GM12878 (cell line): ENCODE results near the gene CBLN1. TPM values are rescaled to one million over a fixed set of nuclear protein-coding genes. Genes with fewer than 3 reads are reported as not detected.

Source experiments
- ATAC-seq: fragments of 200-7000 bp; cut with Tn5 transposase; 3 replicates; pipeline ENCODE4 v1.9.1; 2020; ENCODE audit warnings: mild to moderate bottlenecking, moderate library complexity
- BruUV-seq: library from RNA; stranded (reverse); fragments of 400-500 nt; replicated peaks from 2 replicates; lab custom pipeline; 2021; lab: Mats Ljungman, UMichigan
- CTCF ChIA-PET: fragments of 300-600 bp; sonication (Branson Sonifier 250); formaldehyde crosslinking; extraction: SDS; loops from one replicate; lab custom pipeline; 2021; ENCODE audit warnings: inconsistent platforms; lab: Yijun Ruan, JAX
- POLR2A ChIA-PET: fragments of 350-600 bp; formaldehyde crosslinking; extraction: SDS; loops from one replicate; lab custom pipeline; 2021; ENCODE audit warnings: inconsistent platforms; lab: Charles Lee
- RAD21 ChIA-PET: fragments of 300-600 bp; sonication (Branson Sonifier 250); formaldehyde crosslinking; loops from one replicate; lab custom pipeline; 2023; ENCODE audit warnings: antibody characterized with exemption; ENCODE audit not compliant: unreplicated experiment; lab: Charles Lee
- SMC1A ChIA-PET: fragments of 300-600 bp; sonication (Branson Sonifier 250); formaldehyde crosslinking; loops from one replicate; lab custom pipeline; 2023; ENCODE audit not compliant: unreplicated experiment, uncharacterized antibody; lab: Charles Lee
- DNase-seq: peaks from one replicate; pipeline ENCODE4 v3.0.0-alpha.2; 2011; ENCODE audit warnings: low read depth, low spot score
- FAIRE-seq: peaks from 3 replicates; lab custom pipeline; 2011; peaks lifted over from hg19 to GRCh38; lab: Jason Lieb, UNC
- H2AFZ ChIP-seq: 2 replicates; pipeline ENCODE4 v1.6.0; 2011; ENCODE audit warnings: low read depth, low read length, control low read depth; ENCODE audit not compliant: control insufficient read depth
- H3K27ac ChIP-seq: 2 replicates; pipeline ENCODE4 v1.5.1; 2011; ENCODE audit warnings: control low read depth; ENCODE audit not compliant: control insufficient read depth, insufficient read depth
- H3K27me3 ChIP-seq, 2 experiments: replicated peaks in 1 of 2; 2 replicates each; pipeline versions ENCODE4 v1.6.0 to v1.6.1; 2011; ENCODE audit warnings: low read length in 1 of 2; ENCODE audit not compliant: control insufficient read depth in 2 of 2, insufficient read depth in 2 of 2
- H3K36me3 ChIP-seq, 2 experiments: 2 replicates each; pipeline ENCODE4 v1.5.1; 2011; ENCODE audit warnings: low read length in 1 of 2; ENCODE audit not compliant: control insufficient read depth in 2 of 2, insufficient read depth in 2 of 2
- H3K4me1 ChIP-seq: 2 replicates; pipeline ENCODE4 v1.6.1; 2011; ENCODE audit warnings: mild to moderate bottlenecking, low read length, moderate library complexity, mixed read lengths; ENCODE audit not compliant: control insufficient read depth, insufficient read depth
- H3K4me2 ChIP-seq: 2 replicates; pipeline ENCODE4 v1.6.0; 2011; ENCODE audit warnings: control low read depth; ENCODE audit not compliant: control insufficient read depth, insufficient read depth
- H3K4me3 ChIP-seq: fragments of 200-600 bp; sonication (generic); 2 replicates; pipeline ENCODE4 v1.5.1; 2016
- H3K79me2 ChIP-seq: 2 replicates; pipeline ENCODE4 v1.6.0; 2011; ENCODE audit warnings: low read length; ENCODE audit not compliant: control insufficient read depth, insufficient read depth
- H3K9ac ChIP-seq: 2 replicates; pipeline ENCODE4 v1.8.0; 2011; ENCODE audit warnings: low read length, control low read depth, mixed read lengths; ENCODE audit not compliant: control insufficient read depth, insufficient read depth
- H3K9me3 ChIP-seq: replicated peaks from 3 replicates; pipeline ENCODE4 v1.5.1; 2011; ENCODE audit warnings: mild to moderate bottlenecking, low read length; ENCODE audit not compliant: control insufficient read depth, insufficient read depth
- H4K20me1 ChIP-seq: 2 replicates; pipeline ENCODE4 v1.6.0; 2011; ENCODE audit not compliant: control insufficient read depth, insufficient read depth
- DPF2 ChIP-seq: fragments of 450-650 bp; IDR thresholded peaks from 2 replicates; pipeline ENCODE4 v1.6.1; 2017; ENCODE audit warnings: mild to moderate bottlenecking
- NR2C1 ChIP-seq: fragments of 450-650 bp; IDR thresholded peaks from 2 replicates; pipeline ENCODE4 v1.6.1; 2017; ENCODE audit warnings: antibody characterized with exemption, mild to moderate bottlenecking, moderate library complexity
- NR2C2 ChIP-seq: IDR thresholded peaks from 2 replicates; pipeline ENCODE4 v1.6.1; 2011; ENCODE audit warnings: borderline replicate concordance, low read depth; ENCODE audit not compliant: control insufficient read depth, insufficient read length
- POLR2AphosphoS2 ChIP-seq: IDR thresholded peaks from 2 replicates; pipeline ENCODE4 v1.6.1; 2011; ENCODE audit warnings: low read depth, mild to moderate bottlenecking, low read length, improper control_type of control experiment, moderate library complexity
- ZBTB4 ChIP-seq: fragments of 450-650 bp; formaldehyde crosslinking; IDR thresholded peaks from 2 replicates; pipeline ENCODE4 v1.4.0; 2022; ENCODE audit warnings: mild to moderate bottlenecking, moderate library complexity
- ZNF622 ChIP-seq: fragments of 450-650 bp; IDR thresholded peaks from 2 replicates; pipeline ENCODE4 v1.6.1; 2017; ENCODE audit warnings: mild to moderate bottlenecking, inconsistent platforms
- ZSCAN29 ChIP-seq: fragments of 450-650 bp; IDR thresholded peaks from 2 replicates; pipeline ENCODE4 v1.6.1; 2017; ENCODE audit warnings: mild to moderate bottlenecking, moderate library complexity
- WGBS: methylation state at CpG from one replicate; pipeline ENCODE4 v1.1.6; 2016; ENCODE audit warnings: low lambda C conversion rate; ENCODE audit not compliant: insufficient replicate concordance, insufficient coverage; ENCODE audit errors: missing lambda C conversion rate; 5-methylcytosine and 5-hydroxymethylcytosine counted together
- in situ Hi-C: fragments of 300-500 bp; cut with MboI; formaldehyde crosslinking; loops from 9 replicates; pipeline ENCODE4 v1.14.3; 2018; ENCODE audit warnings: mixed read lengths
- intact Hi-C: fragments of 100-400 bp; cut with micrococcal nuclease; formaldehyde crosslinking; loops from one replicate; pipeline ENCODE4 v1.14.2; 2022; ENCODE audit not compliant: unreplicated experiment
- polyA plus RNA-seq, 11 experiments: library from polyadenylated mRNA; depleted of rRNA in 4 of 11; unstranded in 6 of 11; stranded (reverse) in 5 of 11; fragments of >200 nt; fragmentation: Nextera tagmentation in 4 of 11; fragmentation: Illumina TruSeq in 1 of 11; extraction: Ambion mirVana in 4 of 11; extraction: Trizol in 1 of 11; gene quantifications; 1 replicate in 1 of 11; 2 replicates in 10 of 11; pipeline versions ENCODE4 v1.2.1 to v1.2.3, GENCODE V29; 2011 to 2016; ENCODE audit warnings: inconsistent platforms in 2 of 11, missing spikeins in 2 of 11, low read depth in 1 of 11
- total RNA-seq, 4 experiments: library from RNA; depleted of rRNA in 3 of 4; stranded (reverse); fragments of >200 nt in 3 of 4; fragmentation: Illumina TruSeq in 1 of 4; extraction: Trizol in 1 of 4; gene quantifications; 2 replicates each; pipeline versions ENCODE4 v1.2.1 to v1.2.3, GENCODE V29; 2013 to 2021
- TF ChIP-seq, protein P1 (sequence below): IDR thresholded peaks from 2 replicates; pipeline ENCODE4 v1.6.1; 2012; ENCODE audit warnings: low read depth, low read length, improper control_type of control experiment

The CBLN1 gene
- total and polyA plus RNA-seq, 10 of the 15 experiments (the other 5 are each of a cell fraction or from before 2014, with no cell fraction given), result not detected

DNA sequence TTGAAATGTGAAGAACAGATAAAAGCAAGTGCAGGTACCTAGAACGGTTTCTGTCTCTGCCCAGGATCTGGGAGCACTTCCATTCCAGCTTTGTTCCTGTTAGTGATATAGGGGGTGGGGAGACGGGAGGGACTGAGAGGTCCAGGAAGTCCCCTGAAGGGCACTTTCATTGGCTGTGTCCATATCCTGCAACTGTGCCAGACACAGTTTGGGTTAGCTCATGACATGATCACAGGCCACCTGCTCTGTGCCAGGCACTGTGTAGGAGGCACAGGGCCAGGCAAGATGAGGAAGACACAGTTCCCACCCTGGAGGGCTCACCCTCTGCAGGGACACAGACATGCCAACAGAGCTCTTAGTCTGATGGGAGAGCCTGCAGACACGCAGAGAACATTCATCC is 7.9 kb downstream of the CBLN1 start:
- no TSS peak for BruUV-seq
- H3K4me1 ChIP-seq, result no peaks in the 10 kb centered on the region
- ATAC-seq, result no peak
- H3K27me3 ChIP-seq, result peaks cover 13 to 21% of the 10 kb centered on the region in 2 experiments
- intact Hi-C loops, result no loop called here
- H4K20me1 ChIP-seq, result no peaks in the 10 kb centered on the region
- no peak overlapping the region for H2AFZ ChIP-seq
- no peaks in the 10 kb centered on the region for H3K79me2 ChIP-seq
- DNase-seq, result no peak
- H3K4me3 ChIP-seq, result no peak overlapping the region
- H3K27ac ChIP-seq, result no peak overlapping the region
- TF ChIP-seq, protein P1, sequence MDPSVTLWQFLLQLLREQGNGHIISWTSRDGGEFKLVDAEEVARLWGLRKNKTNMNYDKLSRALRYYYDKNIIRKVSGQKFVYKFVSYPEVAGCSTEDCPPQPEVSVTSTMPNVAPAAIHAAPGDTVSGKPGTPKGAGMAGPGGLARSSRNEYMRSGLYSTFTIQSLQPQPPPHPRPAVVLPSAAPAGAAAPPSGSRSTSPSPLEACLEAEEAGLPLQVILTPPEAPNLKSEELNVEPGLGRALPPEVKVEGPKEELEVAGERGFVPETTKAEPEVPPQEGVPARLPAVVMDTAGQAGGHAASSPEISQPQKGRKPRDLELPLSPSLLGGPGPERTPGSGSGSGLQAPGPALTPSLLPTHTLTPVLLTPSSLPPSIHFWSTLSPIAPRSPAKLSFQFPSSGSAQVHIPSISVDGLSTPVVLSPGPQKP, result no peak
- TF ChIP-seq DPF2, result no peak
- TF ChIP-seq NR2C2, result no peak
- no peak for TF ChIP-seq ZBTB4 (CRISPR knock-in tag)
- TF ChIP-seq POLR2AphosphoS2, result no peak
- TF ChIP-seq NR2C1, result no peak
- no peak for TF ChIP-seq ZNF622
- TF ChIP-seq ZSCAN29, result no peak
- no peak overlapping the region for H3K4me2 ChIP-seq
- SMC1A ChIA-PET, result no interaction called here
- POLR2A ChIA-PET, result no interaction called here
- in situ Hi-C loops, result no loop called here
- no peak overlapping the region for H3K9ac ChIP-seq
- CTCF ChIA-PET, result no interaction called here
- 2% methylated on average over 3 of the region's 3 CpGs for WGBS
- no peaks in the 10 kb centered on the region for H3K9me3 ChIP-seq
- RAD21 ChIA-PET, result no interaction called here
- no peak for FAIRE-seq
- H3K36me3 ChIP-seq, result no peaks in the 10 kb centered on the region
